Hepatocyte (in vitro differentiated cells): ENCODE measurements around the gene FBRSL1.

Experiments
- EZH2phosphoT487 ChIP-seq: fragments of 200-600 bp; sonication (generic); IDR thresholded peaks from one replicate; pipeline ENCODE4 v1.6.1; 2018; ENCODE audit warnings: antibody characterized with exemption, mild to moderate bottlenecking, low read depth, moderate library complexity; ENCODE audit not compliant: unreplicated experiment, severe bottlenecking
- TF ChIP-seq, protein P1 (sequence below): fragments of 200-600 bp; sonication (generic); IDR thresholded peaks from 2 replicates; pipeline ENCODE4 v1.5.1; 2016; ENCODE audit warnings: antibody characterized with exemption, mild to moderate bottlenecking; ENCODE audit not compliant: poor library complexity

DNA sequence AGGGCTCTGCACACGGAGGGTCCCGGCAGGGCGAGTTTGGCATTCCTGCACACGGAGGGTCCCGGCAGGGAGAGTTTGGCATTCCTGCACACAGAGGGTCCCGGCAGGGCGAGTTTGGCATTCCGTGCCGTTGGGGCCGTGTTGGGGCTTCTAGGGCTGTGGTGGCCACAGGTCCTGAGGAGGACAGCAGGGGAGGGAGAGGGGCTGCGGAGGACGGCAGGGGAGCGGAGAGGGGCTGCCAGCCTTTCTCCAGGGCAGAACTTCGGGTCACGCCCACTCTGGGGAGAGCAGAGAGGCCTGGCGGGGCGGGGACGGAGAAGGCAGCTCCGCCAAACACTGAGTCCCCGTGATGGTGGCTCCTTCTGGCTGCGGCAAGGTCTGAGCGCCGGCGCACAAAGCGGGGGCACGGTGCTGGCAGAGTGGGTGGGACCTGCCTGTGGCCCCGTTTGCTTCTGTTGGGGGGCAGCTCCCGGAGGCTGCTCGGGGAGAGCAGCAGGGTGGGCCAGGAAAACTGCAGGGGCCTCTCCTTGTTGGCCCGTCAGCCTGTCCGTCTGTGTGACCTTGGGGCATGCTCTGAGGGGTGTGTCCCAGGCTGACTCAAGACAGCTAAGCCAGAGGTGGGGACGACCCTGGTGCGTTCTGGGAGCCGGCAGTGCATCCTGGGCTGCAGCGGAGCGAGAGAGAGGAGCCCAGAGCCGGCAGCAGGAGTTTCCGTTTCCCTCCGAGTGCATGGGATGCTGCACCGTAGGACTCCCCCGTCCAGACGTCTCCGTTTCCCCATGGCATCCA is 60.3 kb downstream of the FBRSL1 start:
- TF ChIP-seq, protein P1, sequence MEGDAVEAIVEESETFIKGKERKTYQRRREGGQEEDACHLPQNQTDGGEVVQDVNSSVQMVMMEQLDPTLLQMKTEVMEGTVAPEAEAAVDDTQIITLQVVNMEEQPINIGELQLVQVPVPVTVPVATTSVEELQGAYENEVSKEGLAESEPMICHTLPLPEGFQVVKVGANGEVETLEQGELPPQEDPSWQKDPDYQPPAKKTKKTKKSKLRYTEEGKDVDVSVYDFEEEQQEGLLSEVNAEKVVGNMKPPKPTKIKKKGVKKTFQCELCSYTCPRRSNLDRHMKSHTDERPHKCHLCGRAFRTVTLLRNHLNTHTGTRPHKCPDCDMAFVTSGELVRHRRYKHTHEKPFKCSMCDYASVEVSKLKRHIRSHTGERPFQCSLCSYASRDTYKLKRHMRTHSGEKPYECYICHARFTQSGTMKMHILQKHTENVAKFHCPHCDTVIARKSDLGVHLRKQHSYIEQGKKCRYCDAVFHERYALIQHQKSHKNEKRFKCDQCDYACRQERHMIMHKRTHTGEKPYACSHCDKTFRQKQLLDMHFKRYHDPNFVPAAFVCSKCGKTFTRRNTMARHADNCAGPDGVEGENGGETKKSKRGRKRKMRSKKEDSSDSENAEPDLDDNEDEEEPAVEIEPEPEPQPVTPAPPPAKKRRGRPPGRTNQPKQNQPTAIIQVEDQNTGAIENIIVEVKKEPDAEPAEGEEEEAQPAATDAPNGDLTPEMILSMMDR, result no peak
- no peak for TF ChIP-seq EZH2phosphoT487
